Suprapubic skin (tissue), 4 donors: ENCODE data around the gene TMEM9B. TPM values are rescaled to one million over a fixed set of nuclear protein-coding genes. Genes with fewer than 3 reads are reported as not detected.

Source experiments
- DNase-seq, 2 donors: peaks; one replicate each; pipeline ENCODE4 v3.0.0-alpha.2; 2019; ENCODE audit warnings: low spot score in 2 of 2
- H3K27ac ChIP-seq: fragments of 200-600 bp; sonication (generic); one replicate; pipeline ENCODE4 v1.5.1; 2019
- H3K27me3 ChIP-seq: fragments of 200-600 bp; sonication (generic); one replicate; pipeline ENCODE4 v1.5.1; 2019
- H3K36me3 ChIP-seq: fragments of 200-600 bp; sonication (generic); one replicate; pipeline ENCODE4 v1.5.1; 2019
- H3K4me1 ChIP-seq: fragments of 200-600 bp; sonication (generic); one replicate; pipeline ENCODE4 v1.5.1; 2019
- H3K4me3 ChIP-seq: fragments of 200-600 bp; sonication (generic); one replicate; pipeline ENCODE4 v1.5.1; 2019; ENCODE audit warnings: mild to moderate bottlenecking
- H3K9me3 ChIP-seq: fragments of 200-600 bp; sonication (generic); one replicate; pipeline ENCODE4 v1.5.1; 2019
- EP300 ChIP-seq: sonication (generic); formaldehyde crosslinking; IDR thresholded peaks from one replicate; pipeline ENCODE4 v1.6.1; 2017; ENCODE audit warnings: antibody characterized with exemption
- POLR2A ChIP-seq, 2 donors: fragments of 450-650 bp; IDR thresholded peaks; one replicate each; pipeline ENCODE4 v1.6.1; 2017; ENCODE audit warnings: antibody characterized with exemption in 2 of 2, mild to moderate bottlenecking in 2 of 2, moderate library complexity in 2 of 2
- POLR2AphosphoS5 ChIP-seq, 3 donors: sonication (generic); formaldehyde crosslinking; IDR thresholded peaks; one replicate each; pipeline ENCODE4 v1.6.1; 2017; ENCODE audit warnings: antibody characterized with exemption in 3 of 3
- WGBS: methylation state at CpG from one replicate; pipeline ENCODE4 v1.1.5; 2018; 5-methylcytosine and 5-hydroxymethylcytosine counted together
- total RNA-seq, 4 donors: library from RNA; depleted of rRNA; stranded (reverse); fragments of >200 nt; gene quantifications; one replicate each; pipeline ENCODE4 v1.1.0, GENCODE V29; 2016
- TF ChIP-seq, protein P1 (sequence below), 2 donors: fragments of 200-600 bp in 1 of 2; fragments of 450-650 bp in 1 of 2; sonication (generic) in 1 of 2; IDR thresholded peaks; one replicate each; pipeline ENCODE4 v1.5.1; 2016 to 2019; ENCODE audit warnings: antibody characterized with exemption in 2 of 2, mild to moderate bottlenecking in 1 of 2, moderate library complexity in 1 of 2

Gene TMEM9B
- total RNA-seq, 4 donors from 2014 or later, result 27.4 to 63.9 (median 45.5) TPM

DNA sequence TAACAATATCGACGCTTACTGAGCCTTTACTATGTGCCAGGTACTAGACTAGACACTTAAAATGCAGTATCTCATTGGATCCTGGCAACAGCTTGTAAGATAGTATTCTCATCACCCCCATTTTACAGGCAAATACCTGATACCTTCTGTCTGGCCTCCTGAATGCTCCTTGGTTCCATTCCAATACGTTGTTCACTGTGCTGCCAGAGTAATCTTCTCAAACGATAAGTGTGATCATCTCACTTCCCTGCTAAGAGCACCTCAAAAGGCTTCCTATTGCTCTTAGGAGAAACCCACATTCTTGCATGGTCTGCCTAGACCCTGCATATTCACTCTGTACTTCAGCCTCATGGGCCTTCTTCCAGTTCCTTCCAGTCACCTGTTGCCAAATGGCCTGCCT is 40.8 kb upstream of the TMEM9B start:
- no peak overlapping the region for H3K4me3 ChIP-seq
- no peak for DNase-seq
- peaks cover 23% of the 10 kb centered on the region for H3K4me1 ChIP-seq
- H3K36me3 ChIP-seq, result no peaks in the 10 kb centered on the region
- H3K27ac ChIP-seq, result no peak overlapping the region
- H3K27me3 ChIP-seq, result peaks cover 11% of the 10 kb centered on the region
- 75% methylated on average over 4 of the region's 4 CpGs for WGBS
- no peaks in the 10 kb centered on the region for H3K9me3 ChIP-seq
- no peak for TF ChIP-seq POLR2A (IDR thresholded peaks at IDR 0.05)
- TF ChIP-seq POLR2AphosphoS5 (IDR thresholded peaks at IDR 0.05), result no peak
- TF ChIP-seq, protein P1, sequence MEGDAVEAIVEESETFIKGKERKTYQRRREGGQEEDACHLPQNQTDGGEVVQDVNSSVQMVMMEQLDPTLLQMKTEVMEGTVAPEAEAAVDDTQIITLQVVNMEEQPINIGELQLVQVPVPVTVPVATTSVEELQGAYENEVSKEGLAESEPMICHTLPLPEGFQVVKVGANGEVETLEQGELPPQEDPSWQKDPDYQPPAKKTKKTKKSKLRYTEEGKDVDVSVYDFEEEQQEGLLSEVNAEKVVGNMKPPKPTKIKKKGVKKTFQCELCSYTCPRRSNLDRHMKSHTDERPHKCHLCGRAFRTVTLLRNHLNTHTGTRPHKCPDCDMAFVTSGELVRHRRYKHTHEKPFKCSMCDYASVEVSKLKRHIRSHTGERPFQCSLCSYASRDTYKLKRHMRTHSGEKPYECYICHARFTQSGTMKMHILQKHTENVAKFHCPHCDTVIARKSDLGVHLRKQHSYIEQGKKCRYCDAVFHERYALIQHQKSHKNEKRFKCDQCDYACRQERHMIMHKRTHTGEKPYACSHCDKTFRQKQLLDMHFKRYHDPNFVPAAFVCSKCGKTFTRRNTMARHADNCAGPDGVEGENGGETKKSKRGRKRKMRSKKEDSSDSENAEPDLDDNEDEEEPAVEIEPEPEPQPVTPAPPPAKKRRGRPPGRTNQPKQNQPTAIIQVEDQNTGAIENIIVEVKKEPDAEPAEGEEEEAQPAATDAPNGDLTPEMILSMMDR (IDR thresholded peaks at IDR 0.05), result no peak
- no peak for TF ChIP-seq EP300

DNA sequence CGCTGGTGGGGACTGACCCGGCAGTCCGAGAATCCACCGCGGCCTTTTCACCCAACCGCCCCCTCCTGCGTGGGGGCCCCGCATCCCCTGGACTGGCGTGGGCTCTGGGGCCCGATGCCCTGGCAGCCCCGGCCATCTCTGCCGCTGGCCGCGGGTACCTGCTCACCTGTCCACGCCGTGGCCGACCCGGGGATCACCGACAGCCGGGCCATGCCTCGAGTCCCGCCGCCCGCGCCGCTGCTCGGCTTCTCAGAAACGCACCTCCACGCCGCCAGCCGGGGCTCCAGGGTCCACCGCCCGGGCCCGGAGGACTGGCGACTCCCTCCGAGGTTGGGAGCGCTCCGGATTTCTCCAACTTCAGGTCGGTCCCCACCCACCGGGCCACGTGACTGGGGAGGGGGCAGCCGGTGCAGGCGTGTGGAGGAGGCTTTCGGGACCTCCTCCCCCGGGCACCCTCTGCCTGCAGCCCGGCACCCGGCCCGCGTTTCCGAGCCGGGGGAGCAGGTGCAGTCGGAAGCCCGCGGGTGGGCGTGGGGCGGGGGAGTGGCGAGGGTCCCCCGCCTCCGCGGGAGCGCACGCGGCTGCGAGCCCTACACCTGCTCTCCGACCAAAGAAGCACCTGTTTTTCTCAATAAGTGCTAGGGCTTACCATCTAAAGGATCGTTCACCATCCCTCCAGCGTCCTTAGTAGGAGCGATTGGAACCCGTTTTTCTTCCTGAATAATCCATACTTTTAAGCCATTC is 40.1 kb upstream of the TMEM9B start:
- 39% methylated on average over 5 of the region's 69 CpGs for WGBS
- Histone ChIP-seq H3K9me3 (no peaks in the 10 kb centered on the region), H3K27me3 (peaks cover 11% of the 10 kb centered on the region), H3K4me3 (peak overlapping the region; percentile 50), H3K4me1 (peaks cover 23% of the 10 kb centered on the region), H3K36me3 (no peaks in the 10 kb centered on the region), H3K27ac (no peak overlapping the region)
- peak; percentile 73 to 81 for DNase-seq
- TF ChIP-seq, protein P1 (IDR thresholded peaks at IDR 0.05), result no peak
- TF ChIP-seq POLR2A (IDR thresholded peaks at IDR 0.05), result no peak
- no peak for TF ChIP-seq EP300
- no peak for TF ChIP-seq POLR2AphosphoS5 (IDR thresholded peaks at IDR 0.05)

DNA sequence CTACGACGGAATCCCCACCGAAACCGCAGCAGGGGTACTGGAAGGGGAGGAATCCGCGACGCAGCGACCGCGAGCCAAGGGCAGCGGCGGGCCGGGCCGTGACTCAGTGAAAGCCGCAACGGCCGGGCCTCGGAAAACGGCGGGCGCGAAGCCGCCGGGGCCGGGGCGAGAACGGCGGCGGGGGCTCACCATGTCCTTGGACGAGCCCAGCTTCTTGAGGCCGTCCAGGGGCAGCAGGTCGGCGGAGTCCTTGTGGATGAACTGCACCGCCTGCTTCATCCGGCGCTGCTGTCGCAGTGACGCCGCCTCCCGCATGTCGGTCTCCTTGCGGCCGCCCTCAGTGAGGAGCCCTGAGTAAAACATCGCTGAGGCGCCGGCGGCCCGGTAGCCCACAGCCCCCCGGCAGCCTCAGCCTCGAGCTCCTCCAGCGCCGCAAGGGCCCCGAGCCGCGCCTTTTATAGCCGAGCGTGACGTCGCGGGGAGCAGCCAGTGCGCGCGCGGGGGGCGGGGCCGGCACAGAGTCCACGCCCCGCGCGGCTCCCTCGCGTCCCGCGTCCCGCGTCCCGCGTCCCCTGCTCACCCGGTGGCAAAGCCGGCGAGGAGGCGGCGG is 39.4 kb upstream of the TMEM9B start, which contains the start of gene NRIP3:
Gene NRIP3 (minus strand): TSS at position 429 of the 610 bp plus-strand sequence. CDS start 66 bp downstream, at position 363.
- WGBS, result under 1% methylated on average over 39 of the region's 83 CpGs
- TF ChIP-seq POLR2A (IDR thresholded peaks at IDR 0.05), result peak in 1 of 2 donors; percentile 38
- no peak for TF ChIP-seq POLR2AphosphoS5 (IDR thresholded peaks at IDR 0.05)
- TF ChIP-seq EP300, result no peak
- TF ChIP-seq, protein P1 (IDR thresholded peaks at IDR 0.05), result no peak
- Histone ChIP-seq H3K4me1 (peaks cover 23% of the 10 kb centered on the region), H3K4me3 (peak within 1 kb of the TSS; percentile 50), H3K9me3 (no peaks in the 10 kb centered on the region), H3K27me3 (peaks cover 11% of the 10 kb centered on the region), H3K27ac (no peak within 1 kb of the TSS), H3K36me3 (no peaks in the 10 kb centered on the region)
- peak; percentile 78 to 84 for DNase-seq

DNA sequence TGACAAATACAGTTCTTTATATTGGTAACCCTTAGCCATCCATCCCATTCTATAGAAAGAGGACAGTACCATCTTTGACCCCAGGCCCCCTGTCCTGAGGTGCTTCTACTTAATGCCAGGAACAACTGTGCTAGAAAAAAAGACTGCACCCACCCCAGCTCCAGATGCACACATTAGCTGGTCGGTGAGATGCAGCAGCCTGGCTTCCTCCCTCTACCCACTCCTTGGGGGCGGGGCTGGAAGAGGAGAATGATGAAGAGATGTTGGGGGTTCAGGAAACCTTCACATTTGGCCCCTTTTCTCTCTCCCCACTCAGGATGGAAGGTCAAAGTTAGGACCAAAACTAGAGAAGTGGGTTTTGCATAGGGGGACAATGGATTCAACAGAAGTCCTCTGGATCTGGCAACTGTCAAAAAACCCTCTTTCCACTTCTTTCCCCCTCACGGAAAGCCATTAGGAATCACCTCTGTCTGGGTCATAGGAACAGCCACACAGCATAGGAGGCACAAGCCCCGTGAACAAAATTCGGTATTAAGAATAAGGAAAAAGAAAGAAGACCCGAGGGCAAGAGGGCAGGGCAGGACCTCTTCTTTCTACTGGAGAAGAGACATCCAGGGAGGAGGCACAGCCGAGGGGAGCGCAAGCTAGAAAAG is 38.8 kb upstream of the TMEM9B start:
- Histone ChIP-seq H3K4me1 (peaks cover 23% of the 10 kb centered on the region), H3K27me3 (peaks cover 11% of the 10 kb centered on the region), H3K36me3 (no peaks in the 10 kb centered on the region), H3K27ac (no peak overlapping the region), H3K4me3 (peak overlapping the region; percentile 50), H3K9me3 (no peaks in the 10 kb centered on the region)
- TF ChIP-seq POLR2AphosphoS5 (IDR thresholded peaks at IDR 0.05) (no peak), EP300 (no peak), POLR2A (IDR thresholded peaks at IDR 0.05) (no peak)
- TF ChIP-seq, protein P1 (IDR thresholded peaks at IDR 0.05), result no peak
- whole genome bisulfite sequencing, result 14% methylated on average over 8 of the region's 8 CpGs
- DNase-seq, result no peak

DNA sequence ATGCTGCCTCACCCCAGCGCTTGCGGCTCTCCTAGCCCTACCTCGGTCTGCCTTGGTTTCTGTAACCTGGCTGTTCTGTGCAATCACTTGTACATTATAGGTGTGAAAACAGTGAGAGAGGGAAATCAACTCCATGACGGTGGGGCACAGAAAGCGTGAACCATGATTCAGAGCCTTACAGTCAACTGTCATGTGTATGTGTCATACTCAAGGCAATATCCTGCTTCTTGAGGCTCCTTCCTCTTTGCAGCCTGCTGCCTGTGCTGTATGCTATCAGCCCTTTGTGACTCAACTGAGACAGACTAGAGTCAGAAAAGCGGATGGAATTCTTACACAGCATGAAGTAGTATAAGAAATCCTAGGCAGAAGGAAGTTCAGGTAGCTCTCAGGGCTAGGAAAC is 37.5 kb upstream of the TMEM9B start:
- peaks cover 11% of the 10 kb centered on the region for H3K27me3 ChIP-seq
- WGBS, result 77% methylated on average over 6 of the region's 6 CpGs
- H3K4me1 ChIP-seq, result peaks cover 23% of the 10 kb centered on the region
- TF ChIP-seq POLR2A (IDR thresholded peaks at IDR 0.05), result no peak
- TF ChIP-seq EP300, result no peak
- no peak for TF ChIP-seq POLR2AphosphoS5 (IDR thresholded peaks at IDR 0.05)
- TF ChIP-seq, protein P1 (IDR thresholded peaks at IDR 0.05), result no peak
- H3K27ac ChIP-seq, result no peak overlapping the region
- no peaks in the 10 kb centered on the region for H3K9me3 ChIP-seq
- H3K4me3 ChIP-seq, result no peak overlapping the region
- no peak for DNase-seq
- no peaks in the 10 kb centered on the region for H3K36me3 ChIP-seq
